ENCODE results near the gene GTF2H1.
"Not testable (repeated sequence)": the region's sequence is repeated elsewhere in the genome, so short reads cannot be mapped to it uniquely, and the experiment has no call there.

GTF2H1 gene

GRCh38 chr11:18317551-18317950, 4.8 kb upstream of the GTF2H1 start:
- no peak for DNase-seq (ENCODE audit: low read depth in 2 of 2, low spot score in 1 of 2)

GRCh38 chr11:18319914-18320313, 2.5 kb upstream of the GTF2H1 start:
- no peak for DNase-seq (ENCODE audit: low read depth in 2 of 2, low spot score in 1 of 2)

GRCh38 chr11:18320617-18321016, 1.8 kb upstream of the GTF2H1 start:
- DNase-seq (ENCODE audit: low read depth in 2 of 2, low spot score in 1 of 2), result no peak

- no peak for DNase-seq (ENCODE audit: low read depth in 2 of 2, low spot score in 1 of 2)
Measured at GRCh38 chr11:18321578-18321968, 794 bp upstream of the GTF2H1 start.

- no peak for DNase-seq (ENCODE audit: low read depth in 2 of 2, low spot score in 1 of 2)
Measured at GRCh38 chr11:18322818-18323570, 627 bp downstream of the GTF2H1 start.

GRCh38 chr11:18323881-18324280, 1.5 kb downstream of the GTF2H1 start:
- DNase-seq (ENCODE audit: low read depth in 2 of 2, low spot score in 1 of 2), result not testable (repeated sequence)

GRCh38 chr11:18324381-18324780, 2.0 kb downstream of the GTF2H1 start:
- no peak for DNase-seq (ENCODE audit: low read depth in 2 of 2, low spot score in 1 of 2)

GRCh38 chr11:18329196-18329870, 7.0 kb downstream of the GTF2H1 start:
- no peak for DNase-seq (ENCODE audit: low read depth in 2 of 2, low spot score in 1 of 2)

- no peak for DNase-seq (ENCODE audit: low read depth in 2 of 2, low spot score in 1 of 2)
Measured at GRCh38 chr11:18330921-18331320, 8.6 kb downstream of the GTF2H1 start.

- DNase-seq (ENCODE audit: low read depth in 2 of 2, low spot score in 1 of 2), result no peak
Measured at GRCh38 chr11:18332302-18332701, 9.9 kb downstream of the GTF2H1 start.

- no peak for DNase-seq (ENCODE audit: low read depth in 2 of 2, low spot score in 1 of 2)
Measured at GRCh38 chr11:18332891-18333290, 10.5 kb downstream of the GTF2H1 start.

GRCh38 chr11:18347471-18348125, 25.2 kb downstream of the GTF2H1 start:
- no peak for DNase-seq (ENCODE audit: low read depth in 2 of 2, low spot score in 1 of 2)

- no peak for DNase-seq (ENCODE audit: low read depth in 2 of 2, low spot score in 1 of 2)
Measured at GRCh38 chr11:18352581-18352980, 30.2 kb downstream of the GTF2H1 start.

GRCh38 chr11:18358646-18359045, 36.3 kb downstream of the GTF2H1 start:
- DNase-seq (ENCODE audit: low read depth in 2 of 2, low spot score in 1 of 2), result no peak

- DNase-seq (ENCODE audit: low read depth in 2 of 2, low spot score in 1 of 2), result no peak
Measured at GRCh38 chr11:18361154-18361553, 38.8 kb downstream of the GTF2H1 start.

GRCh38 chr11:18364495-18365073, 42.2 kb downstream of the GTF2H1 start:
- no peak for DNase-seq (ENCODE audit: low read depth in 2 of 2, low spot score in 1 of 2)

GRCh38 chr11:18365741-18366140, 43.4 kb downstream of the GTF2H1 start:
- DNase-seq (ENCODE audit: low read depth in 2 of 2, low spot score in 1 of 2), result no peak

- DNase-seq (ENCODE audit: low read depth in 2 of 2, low spot score in 1 of 2), result no peak
Measured at GRCh38 chr11:18366286-18366685, 43.9 kb downstream of the GTF2H1 start.

GRCh38 chr11:18367431-18367830, 45.1 kb downstream of the GTF2H1 start:
- no peak for DNase-seq (ENCODE audit: low read depth in 2 of 2, low spot score in 1 of 2)

GRCh38 chr11:18368221-18368620, 45.9 kb downstream of the GTF2H1 start:
- no peak for DNase-seq (ENCODE audit: low read depth in 2 of 2, low spot score in 1 of 2)

- DNase-seq (ENCODE audit: low read depth in 2 of 2, low spot score in 1 of 2), result no peak
Measured at GRCh38 chr11:18369398-18369797, 47.0 kb downstream of the GTF2H1 start.

GRCh38 chr11:18371279-18371678, 48.9 kb downstream of the GTF2H1 start:
- DNase-seq (ENCODE audit: low read depth in 2 of 2, low spot score in 1 of 2), result no peak
